ENCODE results near the gene HYAL3. TPM values are rescaled to one million over a fixed set of nuclear protein-coding genes. Genes with fewer than 3 reads are reported as not detected.

HYAL3 gene
- total and polyA plus RNA-seq, 2 of the 13 experiments (the other 11 are each of a cell fraction or from before 2014, with no cell fraction given) = 5.5 to 10.4 TPM

DNA sequence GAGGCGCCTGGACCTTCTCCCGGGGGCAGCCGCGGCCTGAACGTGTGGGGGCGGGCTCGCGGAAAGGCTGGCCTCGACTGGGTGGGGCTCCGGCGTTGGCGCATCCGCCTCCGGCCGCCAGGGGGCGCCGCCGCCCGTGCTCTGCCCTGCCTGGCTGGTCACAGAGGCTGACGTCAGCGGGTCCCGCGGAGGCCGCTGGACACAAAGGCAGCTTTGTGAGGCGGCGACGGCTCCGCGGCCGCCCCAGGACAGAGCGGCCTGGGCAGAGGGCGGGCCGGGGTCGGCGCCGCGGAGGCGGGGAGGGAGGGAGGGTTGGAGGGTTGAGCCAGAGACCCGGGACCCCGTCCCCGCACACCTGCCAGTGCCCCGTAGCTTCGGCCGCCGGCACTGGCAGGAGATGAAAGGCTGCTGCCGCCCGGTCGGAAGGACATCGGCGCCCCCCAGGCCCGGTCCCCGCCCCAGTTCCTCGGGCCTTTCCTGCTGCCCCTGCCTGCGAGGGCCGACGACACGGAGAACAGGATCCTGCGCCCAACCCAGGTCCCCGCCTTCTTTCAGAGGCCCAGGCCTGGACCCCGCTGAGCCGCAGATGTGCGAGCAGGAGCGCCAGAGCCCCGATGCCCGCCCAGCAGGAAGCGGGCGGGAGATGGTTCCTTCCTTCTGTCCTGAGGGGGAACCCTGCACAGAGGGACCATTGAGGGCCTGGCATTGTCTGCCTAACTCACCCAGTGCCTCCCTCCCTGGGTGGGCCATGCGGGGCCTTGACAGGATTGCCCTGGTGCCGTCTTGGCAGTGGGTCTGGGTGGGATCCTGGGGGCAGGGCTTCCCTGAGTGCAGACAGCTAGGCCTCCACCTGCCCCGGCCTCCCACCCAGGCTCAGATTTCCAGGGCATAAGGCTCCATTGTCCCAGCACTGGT is 38.9 kb downstream of the HYAL3 start (continued):
- peak; percentile 74 for TF ChIP-seq ARID5B (CRISPR knock-in tag; IDR thresholded peaks at IDR 0.05)
- no peak; the same call in 1 of the 2 replicates for TF ChIP-seq HNRNPUL1 (IDR thresholded peaks at IDR 0.05; ENCODE audit: low read depth, low read length)
- peak; percentile 85 to 92; a peak in 3 of 4 replicates for TF ChIP-seq EP300 (IDR thresholded peaks at IDR 0.05; ENCODE audit: low read depth in 2 of 2, low read length in 2 of 2)
- TF ChIP-seq EP300 (CRISPR knock-in tag; IDR thresholded peaks at IDR 0.05; ENCODE audit: borderline replicate concordance) = peak; percentile 81
- TF ChIP-seq ASH2L (IDR thresholded peaks at IDR 0.05; ENCODE audit: insufficient read length, low read depth, low read length) = peak; percentile 37
- TF ChIP-seq YY1 (IDR thresholded peaks at IDR 0.05; ENCODE audit: insufficient read depth, insufficient replicate concordance, low read depth, low read length) = peak; percentile 77
- TF ChIP-seq, protein P1, sequence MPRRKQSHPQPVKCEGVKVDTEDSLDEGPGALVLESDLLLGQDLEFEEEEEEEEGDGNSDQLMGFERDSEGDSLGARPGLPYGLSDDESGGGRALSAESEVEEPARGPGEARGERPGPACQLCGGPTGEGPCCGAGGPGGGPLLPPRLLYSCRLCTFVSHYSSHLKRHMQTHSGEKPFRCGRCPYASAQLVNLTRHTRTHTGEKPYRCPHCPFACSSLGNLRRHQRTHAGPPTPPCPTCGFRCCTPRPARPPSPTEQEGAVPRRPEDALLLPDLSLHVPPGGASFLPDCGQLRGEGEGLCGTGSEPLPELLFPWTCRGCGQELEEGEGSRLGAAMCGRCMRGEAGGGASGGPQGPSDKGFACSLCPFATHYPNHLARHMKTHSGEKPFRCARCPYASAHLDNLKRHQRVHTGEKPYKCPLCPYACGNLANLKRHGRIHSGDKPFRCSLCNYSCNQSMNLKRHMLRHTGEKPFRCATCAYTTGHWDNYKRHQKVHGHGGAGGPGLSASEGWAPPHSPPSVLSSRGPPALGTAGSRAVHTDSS (CRISPR knock-in tag; conservative IDR thresholded peaks at IDR 0.05) = no peak
- no peak for TF ChIP-seq ARHGAP35 (CRISPR knock-in tag; IDR thresholded peaks at IDR 0.05; ENCODE audit: borderline replicate concordance)
- TF ChIP-seq CREM (IDR thresholded peaks at IDR 0.05) = no peak
- no peak for TF ChIP-seq CREM (CRISPR knock-in tag; IDR thresholded peaks at IDR 0.05)
- no peak for TF ChIP-seq ATAD3A (CRISPR knock-in tag; IDR thresholded peaks at IDR 0.05)
- peak; percentile 46; the same call in 1 of the 2 replicates for TF ChIP-seq IRF2 (CRISPR knock-in tag; IDR thresholded peaks at IDR 0.05)
- TF ChIP-seq ZNF549 (CRISPR knock-in tag; IDR thresholded peaks at IDR 0.05) = no peak
- TF ChIP-seq MAFK (conservative IDR thresholded peaks at IDR 0.05 in 1 of 2, IDR thresholded peaks at IDR 0.05 in 1 of 2; ENCODE audit: low read length in 2 of 2) = peak; percentile 11 to 49; a peak in 2 of 4 replicates
- no peak for TF ChIP-seq EZH2 (conservative IDR thresholded peaks at IDR 0.05; ENCODE audit: low read depth, low read length)
- 0 out of 2 replicates have a peak, but pooled peaks have one; percentile 49 for TF ChIP-seq ZNF431 (CRISPR knock-in tag; IDR thresholded peaks at IDR 0.05; ENCODE audit: borderline replicate concordance, low read depth)
- TF ChIP-seq CAMTA2 (CRISPR knock-in tag; IDR thresholded peaks at IDR 0.05; ENCODE audit: borderline replicate concordance) = no peak
- no peak for TF ChIP-seq GZF1 (CRISPR knock-in tag; IDR thresholded peaks at IDR 0.05)
- TF ChIP-seq, protein P2, sequence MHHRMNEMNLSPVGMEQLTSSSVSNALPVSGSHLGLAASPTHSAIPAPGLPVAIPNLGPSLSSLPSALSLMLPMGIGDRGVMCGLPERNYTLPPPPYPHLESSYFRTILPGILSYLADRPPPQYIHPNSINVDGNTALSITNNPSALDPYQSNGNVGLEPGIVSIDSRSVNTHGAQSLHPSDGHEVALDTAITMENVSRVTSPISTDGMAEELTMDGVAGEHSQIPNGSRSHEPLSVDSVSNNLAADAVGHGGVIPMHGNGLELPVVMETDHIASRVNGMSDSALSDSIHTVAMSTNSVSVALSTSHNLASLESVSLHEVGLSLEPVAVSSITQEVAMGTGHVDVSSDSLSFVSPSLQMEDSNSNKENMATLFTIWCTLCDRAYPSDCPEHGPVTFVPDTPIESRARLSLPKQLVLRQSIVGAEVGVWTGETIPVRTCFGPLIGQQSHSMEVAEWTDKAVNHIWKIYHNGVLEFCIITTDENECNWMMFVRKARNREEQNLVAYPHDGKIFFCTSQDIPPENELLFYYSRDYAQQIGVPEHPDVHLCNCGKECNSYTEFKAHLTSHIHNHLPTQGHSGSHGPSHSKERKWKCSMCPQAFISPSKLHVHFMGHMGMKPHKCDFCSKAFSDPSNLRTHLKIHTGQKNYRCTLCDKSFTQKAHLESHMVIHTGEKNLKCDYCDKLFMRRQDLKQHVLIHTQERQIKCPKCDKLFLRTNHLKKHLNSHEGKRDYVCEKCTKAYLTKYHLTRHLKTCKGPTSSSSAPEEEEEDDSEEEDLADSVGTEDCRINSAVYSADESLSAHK (CRISPR knock-in tag; IDR thresholded peaks at IDR 0.05; ENCODE audit: borderline replicate concordance) = no peak
